Stimulated activated CD4-positive, alpha-beta T cell treated with anti-CD3 and anti-CD28 coated beads, TNF-alpha, amount 100 ng/mL, for 24 hours (primary cell): Measurements from ENCODE around the gene RPL7A.
A peak's percentile ranks its signal among the peaks of the same experiment; 100 is the strongest.
"Not testable (repeated sequence)": the region's sequence is repeated elsewhere in the genome, so short reads cannot be mapped to it uniquely, and the experiment has no call there.

ENCODE experiments used
- DNase-seq, 3 experiments: peaks; one replicate each; pipeline ENCODE4 v3.0.0-alpha.2; 2020; ENCODE audit warnings: low read depth in 3 of 3

RPL7A gene

DNA sequence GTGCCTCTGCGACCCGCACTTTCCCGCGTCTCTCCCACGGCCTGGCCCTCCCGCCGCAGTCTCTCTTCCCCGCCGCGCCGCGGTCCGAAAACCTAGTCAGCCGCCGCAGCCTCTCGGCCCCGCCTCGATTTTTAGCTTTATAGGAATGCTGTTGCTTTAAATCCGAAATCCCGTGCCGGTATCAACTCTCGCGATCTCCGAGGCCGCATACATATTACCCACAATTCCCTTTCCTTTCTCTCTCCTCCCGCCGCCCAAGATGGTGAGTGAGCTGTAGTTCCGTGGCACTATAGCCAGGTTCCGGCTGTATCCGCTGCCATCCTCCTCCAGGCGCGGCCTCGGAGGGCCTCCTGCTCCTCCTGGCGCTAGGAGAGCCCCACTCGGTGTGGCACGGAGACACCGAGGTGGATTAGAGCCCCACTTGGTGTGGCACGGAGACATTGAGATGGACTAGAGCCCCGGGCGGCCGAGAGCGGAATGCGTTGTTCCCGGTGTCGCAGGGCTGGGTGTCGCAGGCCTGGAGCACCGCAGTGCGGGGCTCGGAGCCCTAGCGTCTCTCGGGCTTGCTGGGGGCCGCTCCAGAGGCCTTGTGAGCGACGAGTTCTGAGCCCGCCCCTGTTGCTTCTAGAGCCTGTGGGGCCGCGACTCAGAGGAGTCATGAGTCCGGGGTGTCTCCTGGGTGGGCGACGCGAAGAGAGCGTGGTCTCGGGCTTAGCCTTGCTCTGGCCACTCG, at the start of gene RPL7A, which contains the start of gene MED22:
Gene RPL7A (plus strand): TSS at position 234 of the 733 bp plus-strand sequence. CDS start 26 bp downstream, at position 260.
Gene MED22 (minus strand): TSS at position 147 of the 733 bp plus-strand sequence. CDS start 1,469 bp downstream, outside the sequence.
- DNase-seq: peak; percentile 76 to 93 (median 88)

DNA sequence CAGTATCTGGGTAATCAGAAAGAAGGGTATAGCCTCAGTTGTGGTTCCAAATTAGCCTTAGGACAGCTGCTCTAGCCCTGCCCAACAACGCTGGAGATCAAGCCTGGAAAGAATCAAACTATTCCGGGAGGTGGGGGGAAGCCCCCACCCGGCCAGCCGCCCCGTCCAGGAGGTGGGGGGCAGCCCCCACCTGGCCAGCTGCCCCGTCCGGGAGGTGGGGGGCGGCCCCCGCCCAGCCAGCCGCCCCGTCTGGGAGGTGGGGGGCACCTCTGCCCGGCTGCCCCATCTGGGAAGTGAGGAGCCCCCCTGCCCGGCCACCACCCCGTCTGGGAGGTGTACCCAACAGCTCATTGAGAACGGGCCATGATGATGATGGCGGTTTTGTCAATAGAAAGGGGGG, 48.0 kb upstream of the RPL7A start:
- not testable (repeated sequence) for DNase-seq

DNA sequence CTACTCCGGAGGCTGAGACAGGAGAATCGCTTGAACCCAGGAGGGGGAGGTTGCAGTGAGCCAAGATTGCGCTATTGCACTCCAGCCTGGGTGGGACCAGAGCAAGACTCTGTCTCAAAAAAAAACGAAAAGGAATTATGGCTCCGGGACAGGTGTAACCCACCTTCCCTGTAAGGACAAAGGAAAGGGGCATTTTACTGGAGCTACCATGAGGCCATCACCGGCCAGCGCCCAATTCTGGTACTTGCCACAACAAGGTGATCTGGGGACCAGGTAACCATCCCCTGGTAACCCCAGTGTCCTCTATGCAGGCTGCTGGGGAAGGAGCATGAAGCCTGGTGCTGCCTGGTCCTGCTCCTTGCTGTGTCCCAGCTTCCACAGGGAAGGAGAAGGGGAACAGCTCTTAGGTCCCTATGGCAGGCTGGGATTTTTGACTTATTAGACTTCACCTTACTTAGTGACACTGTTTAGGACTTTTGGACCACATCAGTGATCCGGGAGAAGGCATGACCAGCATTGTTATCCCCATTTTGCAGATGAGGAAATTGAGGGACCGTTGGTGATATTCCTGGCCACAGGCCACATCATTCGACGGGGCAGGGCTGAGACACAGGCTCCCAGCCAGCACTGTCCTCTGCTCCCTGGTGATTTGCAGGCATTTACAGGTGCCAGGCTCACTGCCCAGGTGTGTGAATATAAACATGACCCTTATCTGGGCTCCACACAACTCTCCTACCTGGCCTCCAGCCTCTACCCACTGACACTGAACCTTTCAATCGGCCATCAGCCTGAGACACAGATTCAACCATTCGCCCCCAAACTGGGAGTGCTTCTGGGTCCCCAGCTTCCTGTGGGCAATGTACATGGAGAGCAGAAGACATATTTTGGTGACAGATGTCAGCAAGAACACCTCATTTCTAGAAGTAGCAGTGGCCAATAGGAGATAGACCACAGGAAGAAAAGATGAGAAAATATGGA, 46.5 kb upstream of the RPL7A start:
- DNase-seq: no peak

DNA sequence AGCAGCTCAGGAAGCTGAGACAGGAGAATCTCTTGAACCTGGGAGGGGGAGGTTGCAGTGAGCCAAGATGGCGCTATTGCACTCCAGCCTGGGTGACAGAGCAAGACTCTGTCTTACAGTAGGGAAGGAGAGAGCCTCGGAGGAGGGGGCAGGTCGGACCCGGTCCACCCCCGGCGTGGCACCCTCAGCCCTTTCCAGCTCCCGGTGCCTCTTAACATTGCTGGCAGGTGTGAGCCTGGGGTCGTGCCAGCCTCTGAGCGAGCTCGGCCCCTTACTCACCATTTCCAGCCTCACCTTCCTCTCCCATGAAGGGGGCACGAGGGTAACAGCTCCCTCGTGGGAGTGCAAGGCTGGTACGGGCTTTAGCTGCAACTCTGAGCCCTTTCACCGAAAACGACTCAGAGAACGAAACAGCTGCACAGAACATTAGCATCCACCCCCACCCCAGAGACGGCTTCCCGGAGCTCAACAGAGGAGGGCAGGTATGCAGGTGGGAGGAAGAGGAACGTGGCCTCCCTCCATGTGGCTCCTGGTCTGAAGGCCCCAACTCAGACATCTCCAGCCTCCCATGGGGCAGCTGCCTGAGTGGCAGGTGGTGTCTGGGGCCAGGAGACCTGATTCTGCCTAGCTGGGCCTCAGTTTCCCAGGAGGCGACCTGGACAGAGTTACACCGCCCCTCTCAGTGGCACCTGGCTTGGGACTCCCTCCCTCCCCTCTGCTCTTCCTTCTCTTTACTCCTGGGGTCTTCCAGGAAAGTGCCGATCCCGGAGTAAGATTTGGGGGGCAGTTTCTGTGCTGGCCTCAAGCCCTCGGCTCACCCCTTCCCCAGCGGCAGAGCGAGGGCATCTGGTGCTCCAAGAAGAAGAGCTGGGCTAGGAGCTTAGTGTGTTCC, 44.5 kb upstream of the RPL7A start:
- no peak for DNase-seq

DNA sequence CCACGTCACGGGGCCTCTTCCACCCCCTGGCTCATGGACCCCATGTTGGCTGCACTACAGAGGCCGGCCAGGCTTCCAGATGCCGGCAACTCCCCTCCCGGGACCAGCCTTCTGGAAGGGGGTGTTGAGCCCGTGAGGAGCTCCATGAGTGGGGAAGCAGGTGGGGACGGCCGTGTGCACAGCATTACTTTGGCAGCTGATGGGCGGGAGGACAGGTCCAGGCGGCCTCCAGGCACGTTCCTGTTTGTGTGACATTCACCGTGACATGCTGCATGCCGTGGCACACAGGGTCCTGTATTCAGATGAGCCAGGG, 43.9 kb upstream of the RPL7A start:
- DNase-seq: no peak

DNA sequence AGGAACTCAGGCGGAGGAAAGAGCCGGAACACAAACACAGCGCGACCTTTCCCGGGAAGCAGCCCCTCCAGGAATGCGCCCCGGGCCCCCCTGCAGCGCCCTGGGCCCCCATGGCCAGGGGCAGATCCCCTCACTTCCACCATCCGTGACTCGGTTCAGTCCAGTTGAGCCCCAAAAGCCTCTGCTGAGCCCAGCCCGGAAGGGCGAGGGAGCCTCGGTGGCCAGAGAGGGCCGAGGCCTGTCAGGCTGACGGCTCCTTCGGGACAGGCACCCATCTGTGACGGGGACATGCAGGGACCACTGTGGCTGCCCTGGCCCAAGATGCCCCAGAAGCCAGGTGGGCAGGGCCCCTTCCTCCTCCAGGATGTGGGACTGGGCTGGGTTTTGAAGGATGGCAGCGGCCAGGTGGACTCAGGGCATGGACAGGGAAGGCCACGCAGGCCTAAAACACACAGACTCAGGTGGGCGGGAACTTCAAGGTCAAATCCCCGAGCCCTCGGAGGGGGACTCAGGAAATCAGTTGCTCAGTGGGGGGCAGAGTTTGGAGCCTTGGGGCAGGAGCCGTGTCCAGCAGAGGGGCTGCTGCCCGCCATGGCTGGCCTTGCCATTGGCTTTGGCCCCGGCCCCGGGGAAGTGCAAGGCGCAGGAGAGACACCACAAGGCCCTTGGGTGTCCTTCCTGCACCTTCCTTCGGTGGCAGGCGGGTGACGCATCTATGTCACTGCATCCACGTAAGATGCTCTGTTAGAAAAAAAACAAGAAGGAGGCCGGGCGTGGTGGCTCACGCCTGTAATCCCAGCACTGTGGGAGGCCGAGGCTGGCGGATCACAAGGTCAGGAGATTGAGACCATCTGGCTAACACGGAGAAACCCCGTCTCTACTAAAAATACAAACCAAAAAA, 43.3 kb upstream of the RPL7A start:
- DNase-seq: no peak

DNA sequence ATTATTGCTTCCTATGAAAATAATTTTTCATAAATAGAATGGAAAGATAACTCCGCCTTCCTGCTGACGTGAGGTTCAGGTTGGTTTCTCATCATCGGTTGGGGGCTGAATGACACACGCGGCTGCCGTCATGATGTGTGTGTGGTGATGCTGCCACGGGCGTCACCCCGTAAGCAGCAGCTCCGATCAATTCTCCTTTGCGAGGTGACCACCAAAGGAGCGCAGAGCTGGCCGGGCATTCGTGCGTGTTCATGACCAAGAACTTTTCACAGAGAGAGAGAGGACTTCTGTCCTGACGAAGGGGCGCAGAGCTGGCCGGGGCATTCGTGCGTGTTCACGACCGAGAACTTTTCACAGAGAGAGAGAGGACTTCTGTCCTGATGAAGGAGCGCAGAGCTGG, 42.3 kb upstream of the RPL7A start:
- no peak for DNase-seq

DNA sequence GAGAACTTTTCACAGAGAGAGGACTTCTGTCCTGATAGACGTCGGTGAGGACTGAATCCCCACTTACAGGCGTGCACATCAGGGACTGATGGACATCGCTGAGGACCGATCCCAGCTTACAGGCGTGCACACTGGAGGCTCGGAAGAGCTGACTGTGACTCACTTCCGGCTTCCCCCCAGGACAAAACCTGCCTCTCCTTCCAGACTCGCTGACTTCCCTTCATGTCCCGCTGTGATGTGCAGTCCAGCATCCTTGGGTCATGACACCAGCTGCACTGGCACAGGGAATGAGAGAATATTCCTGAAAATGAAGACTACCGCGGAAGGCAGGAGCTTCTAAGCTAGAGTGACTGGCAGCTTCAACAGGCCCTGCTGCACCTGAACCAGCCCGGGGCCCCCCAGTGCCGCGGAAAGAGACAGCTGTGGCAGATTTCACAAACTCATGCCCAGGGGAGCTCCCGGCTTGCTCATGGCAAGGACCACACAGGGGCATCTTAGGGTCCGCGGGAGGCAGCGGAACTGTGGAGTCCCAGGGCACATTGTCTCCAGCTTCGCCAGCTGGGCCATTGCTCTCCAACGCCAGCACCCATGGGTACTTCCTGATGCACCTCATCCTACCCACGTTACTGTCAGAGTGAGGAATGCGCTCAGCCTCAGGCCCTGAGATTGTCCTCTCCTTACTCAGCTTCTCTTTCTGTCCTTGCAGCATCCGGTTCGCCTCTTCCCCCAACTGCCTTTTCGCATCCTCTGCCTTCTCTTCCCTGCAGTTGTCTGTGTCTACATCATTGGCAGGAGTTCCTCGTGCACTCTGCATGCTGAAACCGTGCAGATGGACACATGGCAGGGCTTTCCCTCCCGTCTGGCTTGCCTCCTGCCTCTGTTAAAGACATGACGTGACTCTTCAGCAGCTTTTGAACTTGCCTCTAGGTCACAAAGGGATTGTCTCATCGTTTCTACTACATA, 41.5 kb upstream of the RPL7A start:
- no peak for DNase-seq

DNA sequence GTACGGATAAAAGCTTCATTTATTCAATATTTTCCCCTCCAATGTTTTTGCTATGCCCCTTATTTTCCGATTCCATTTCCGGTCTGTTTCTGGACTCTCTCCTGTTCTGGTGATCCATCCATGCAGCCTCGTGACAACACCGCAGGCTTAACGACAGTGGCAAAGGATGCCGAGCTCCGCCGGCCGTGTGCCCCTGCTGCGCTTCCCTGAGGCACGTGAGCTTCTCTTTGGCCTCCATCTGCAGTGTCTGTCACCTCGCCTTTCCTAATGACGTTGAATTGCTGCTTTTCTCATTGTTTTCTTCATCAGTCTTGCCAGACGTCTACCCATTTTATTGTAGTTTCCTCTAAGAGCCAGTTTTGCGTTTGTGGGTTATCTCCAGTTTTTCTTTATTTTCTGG, 40.7 kb upstream of the RPL7A start:
- DNase-seq: no peak

DNA sequence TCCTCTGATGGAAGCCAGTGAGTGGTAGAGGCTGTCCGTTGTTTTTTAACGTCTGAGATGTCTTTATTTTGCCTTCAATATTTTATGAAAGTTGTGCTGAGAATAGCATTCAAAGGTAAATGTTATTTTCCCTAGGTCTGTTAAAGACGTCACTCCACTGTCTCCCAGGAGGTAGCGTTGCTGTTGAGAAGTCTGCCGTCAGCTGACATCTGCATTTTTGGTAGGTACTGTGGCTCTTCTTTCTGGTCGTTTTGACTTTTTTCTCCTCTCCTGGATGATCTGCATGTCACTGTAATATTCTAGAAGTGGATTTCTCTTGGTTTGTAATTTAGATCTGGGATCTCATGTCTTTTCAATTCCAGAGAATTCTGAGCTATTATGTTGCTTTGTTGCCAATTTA, 38.4 kb upstream of the RPL7A start:
- DNase-seq: no peak

DNA sequence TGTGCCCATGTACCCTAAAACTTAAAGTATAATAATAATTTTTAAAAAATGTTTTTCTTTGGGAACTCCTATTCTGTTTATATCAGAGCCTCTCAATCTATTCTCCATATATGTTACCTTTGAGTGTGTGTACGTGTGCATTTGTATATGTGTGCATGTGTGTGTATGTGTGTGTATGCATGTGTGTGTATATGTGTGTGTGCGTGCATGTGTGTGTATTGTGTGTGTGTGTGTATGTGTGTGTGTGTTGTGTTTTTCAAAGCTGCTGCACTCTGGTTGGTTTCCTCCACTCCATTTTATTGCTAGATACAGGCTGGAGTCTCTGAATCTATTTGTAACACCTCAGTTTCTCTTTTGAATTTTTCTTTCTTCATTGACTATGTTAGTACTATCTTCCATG, 32.0 kb upstream of the RPL7A start:
- DNase-seq: no peak

DNA sequence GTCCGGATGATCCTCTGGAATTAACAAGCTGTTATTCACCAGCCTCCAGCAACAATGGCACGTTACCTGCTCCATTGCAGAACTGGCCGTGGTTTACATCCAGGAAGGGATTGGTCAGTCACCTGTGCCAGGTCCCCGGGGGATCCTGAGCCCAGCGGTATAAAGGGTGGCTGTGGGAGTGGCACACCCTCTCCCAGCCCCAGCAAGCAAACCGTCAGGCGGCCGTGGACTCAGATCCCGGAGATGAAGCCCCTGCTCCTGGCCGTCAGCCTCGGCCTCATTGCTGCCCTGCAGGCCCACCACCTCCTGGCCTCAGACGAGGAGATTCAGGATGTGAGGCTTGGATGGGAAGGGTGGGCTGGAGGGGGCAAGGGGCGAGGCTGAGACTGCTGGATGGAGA, 30.5 kb upstream of the RPL7A start:
- not testable (repeated sequence) for DNase-seq

DNA sequence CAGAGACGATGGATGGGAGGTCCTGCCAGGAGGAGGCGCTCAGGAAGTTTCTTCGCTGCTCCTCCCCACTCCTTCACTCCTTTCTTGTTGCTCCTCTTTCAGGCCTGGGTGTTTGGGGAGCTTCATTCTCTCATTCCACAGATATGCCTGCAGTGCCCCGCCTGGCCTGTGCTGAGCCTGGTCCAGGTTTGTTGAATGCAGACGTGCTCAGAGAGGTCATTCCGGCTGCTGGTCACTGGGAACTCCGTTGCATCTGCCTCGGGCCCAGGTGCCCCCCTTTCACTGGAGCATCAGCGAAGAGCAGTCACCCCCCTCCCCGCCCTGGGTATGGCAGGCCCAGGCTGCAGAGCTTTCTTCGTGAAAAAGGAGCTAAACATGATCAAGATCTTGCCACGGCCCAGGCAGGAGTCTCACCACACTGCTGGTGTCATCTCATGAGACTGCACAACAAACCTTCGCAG, 27.6 kb upstream of the RPL7A start:
- no peak for DNase-seq

DNA sequence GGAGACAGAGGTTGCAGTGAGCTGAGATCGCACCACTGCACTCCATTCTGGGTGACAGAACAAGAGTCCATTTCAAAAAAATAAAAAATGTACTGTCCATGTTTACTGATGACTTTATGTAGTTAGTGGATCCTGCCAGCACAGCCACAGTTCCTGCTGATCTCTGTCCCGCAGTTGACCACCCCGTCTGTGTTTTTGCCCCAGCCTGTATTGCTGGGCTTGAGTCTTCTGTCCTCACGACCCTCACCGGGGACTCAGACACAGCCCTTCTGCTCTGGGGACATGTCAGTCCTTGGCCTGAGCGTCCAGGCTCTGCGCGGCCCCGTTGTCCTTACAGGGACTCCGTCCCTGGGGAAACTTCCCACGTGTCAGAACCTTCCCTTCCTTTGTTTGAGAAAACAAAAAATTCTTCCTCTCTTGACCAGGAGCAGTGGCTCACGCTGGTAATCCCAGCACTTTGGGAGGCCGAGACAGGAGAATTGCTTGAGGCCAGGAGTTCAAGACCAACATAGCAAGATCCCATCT, 26.5 kb upstream of the RPL7A start:
- DNase-seq: no peak

DNA sequence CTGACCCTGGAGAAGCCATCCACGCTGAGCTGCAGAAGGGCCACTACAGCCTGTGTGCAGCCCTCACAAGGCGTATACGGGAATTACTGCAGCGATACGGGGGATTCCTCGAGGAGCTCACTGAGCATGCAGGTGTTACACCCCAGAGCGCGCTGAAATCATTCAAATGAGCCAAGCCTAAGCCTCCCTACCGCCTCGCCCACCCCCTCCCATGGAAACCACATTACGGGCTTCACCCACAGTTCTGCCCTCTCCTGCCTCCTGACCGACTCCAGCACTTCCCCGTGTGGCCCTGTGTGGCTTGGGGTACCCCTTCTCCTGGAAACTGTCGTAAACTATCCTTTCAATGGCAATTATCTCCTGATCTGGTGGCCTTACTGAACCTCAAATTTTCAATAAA, 25.3 kb upstream of the RPL7A start:
- no peak for DNase-seq

DNA sequence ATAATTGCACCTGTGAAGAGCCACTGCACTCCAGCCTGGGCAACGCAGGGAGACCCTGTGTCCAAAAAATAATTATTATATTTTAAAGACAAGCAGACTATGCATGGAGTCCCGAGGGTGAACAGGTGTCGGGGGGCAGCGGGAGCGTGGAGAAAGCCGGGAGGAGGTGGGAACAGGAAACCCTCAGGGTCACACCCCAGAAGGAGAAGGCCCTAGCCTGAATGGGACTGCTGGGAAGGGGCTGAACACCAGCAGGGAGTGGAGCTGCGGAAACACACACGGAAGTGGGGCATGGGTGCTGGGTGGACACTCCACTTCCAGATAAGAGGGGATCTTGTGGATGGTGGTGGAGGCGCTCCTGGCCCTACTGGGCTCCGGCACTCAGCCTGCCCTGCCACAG, 24.8 kb upstream of the RPL7A start:
- no peak for DNase-seq

DNA sequence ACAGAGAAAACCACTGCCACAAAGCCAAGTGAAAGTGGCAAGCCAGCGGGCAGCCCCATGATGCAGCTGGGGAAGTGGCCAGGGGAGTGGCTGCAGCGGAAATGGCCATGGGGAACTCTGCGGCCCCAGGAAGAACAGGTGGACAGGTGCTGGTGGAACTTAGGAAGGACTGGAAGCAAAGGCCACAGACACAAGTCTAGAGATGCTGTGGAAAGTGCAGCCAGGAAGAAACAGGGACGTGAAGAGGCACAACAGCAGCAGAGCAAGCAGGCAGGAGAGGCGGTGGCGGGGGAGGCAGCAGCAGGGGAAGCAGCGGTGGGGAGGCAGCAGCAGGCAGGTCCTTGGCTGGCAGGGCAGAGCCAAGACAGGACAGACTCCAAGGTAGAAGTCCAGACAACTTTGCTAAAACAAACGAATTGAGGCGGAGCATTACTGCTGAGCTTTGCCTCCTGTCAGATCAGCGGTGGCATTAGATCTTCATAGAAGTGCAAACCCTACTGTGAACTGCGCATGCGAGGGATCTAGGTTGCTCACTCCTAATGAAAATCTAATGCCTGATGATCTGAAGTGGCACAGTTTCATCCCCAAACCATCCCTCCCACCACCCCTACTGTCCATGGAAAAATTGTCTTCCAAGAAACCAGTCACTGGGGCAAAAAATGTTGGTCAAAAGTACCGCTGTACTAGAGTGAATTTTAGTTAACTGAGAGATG, 23.9 kb upstream of the RPL7A start:
- DNase-seq: no peak

DNA sequence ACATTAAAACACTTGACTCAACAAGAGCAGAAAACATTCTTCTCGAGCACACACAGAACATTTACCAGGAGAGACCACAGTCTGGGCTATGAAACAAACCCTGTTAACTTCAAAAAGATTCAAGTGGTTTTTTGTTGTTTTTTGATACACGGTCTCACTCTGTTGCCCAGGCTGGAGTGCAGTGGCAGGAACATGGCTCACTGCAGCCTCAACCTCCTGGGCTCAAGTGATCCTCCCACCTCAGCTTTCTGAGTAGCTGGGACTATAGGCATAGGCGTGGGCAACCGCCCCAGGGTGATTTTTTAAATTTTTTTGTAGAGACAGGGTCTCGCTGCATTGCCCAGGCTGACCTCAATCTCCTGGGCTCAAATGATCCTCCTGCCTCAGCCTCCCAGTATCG, 21.0 kb upstream of the RPL7A start:
- DNase-seq: not testable (repeated sequence)
